H1 (cell line): ENCODE data around the gene WDR64. TPM values are rescaled to one million over a fixed set of nuclear protein-coding genes. Genes with fewer than 3 reads are reported as not detected.

Experiments
- polyA plus RNA-seq, 7 experiments: library from polyadenylated mRNA; depleted of rRNA in 3 of 7; stranded (reverse) in 5 of 7; unstranded in 2 of 7; fragments of >200 nt in 5 of 7; fragments of 200-250 nt in 2 of 7; gene quantifications; 1 replicate in 5 of 7; 2 replicates in 1 of 7; 4 replicates in 1 of 7; pipeline versions ENCODE4 v1.2.1 to v1.2.3, GENCODE V29; 2011 to 2013; ENCODE audit warnings: missing spikeins in 2 of 7, mixed read lengths in 2 of 7
- total RNA-seq: library from RNA; stranded (reverse); fragmentation: NEBNext Ultra II Directional; extraction: Animal tissue kit (Norgen Biotek cat#: 25700); gene quantifications from 2 replicates; pipeline ENCODE4 v1.2.1, GENCODE V29; 2021
- TF ChIP-seq, protein P1 (sequence below): IDR thresholded peaks from 2 replicates; pipeline ENCODE4 v1.6.1; 2012; ENCODE audit warnings: inconsistent platforms

The WDR64 gene
- total and polyA plus RNA-seq, 2 of the 8 experiments (the other 6 are each of a cell fraction or from before 2014, with no cell fraction given), result 0.02 TPM; not detected in 1

DNA sequence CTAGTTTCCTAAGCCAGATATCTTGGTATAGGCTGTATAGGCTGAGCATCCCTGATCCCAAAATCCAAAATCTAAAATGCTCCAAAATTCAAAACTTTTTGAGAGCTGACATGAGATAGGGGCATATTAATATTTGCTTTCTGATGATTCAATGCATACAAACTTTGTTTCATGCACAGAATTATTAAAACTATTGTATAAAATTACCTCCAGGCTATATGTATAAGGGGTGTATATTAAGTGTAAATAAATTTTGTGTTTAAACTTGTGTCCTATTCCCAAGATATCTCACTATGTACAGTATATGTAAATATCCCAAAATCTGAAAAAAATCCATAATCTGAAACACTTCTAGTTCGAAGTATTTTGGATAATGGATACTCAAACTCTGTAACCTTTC, 2.6 kb downstream of the WDR64 start (continued):
- TF ChIP-seq, protein P1, sequence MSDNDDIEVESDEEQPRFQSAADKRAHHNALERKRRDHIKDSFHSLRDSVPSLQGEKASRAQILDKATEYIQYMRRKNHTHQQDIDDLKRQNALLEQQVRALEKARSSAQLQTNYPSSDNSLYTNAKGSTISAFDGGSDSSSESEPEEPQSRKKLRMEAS, result no peak
